IPS-18c (cell line): ENCODE results near the gene TLR9.
"Not testable (repeated sequence)": the region's sequence is repeated elsewhere in the genome, so short reads cannot be mapped to it uniquely, and the experiment has no call there.

Experiments used
- H3K4me3 ChIP-seq: 2 replicates; pipeline ENCODE4 v1.7.0; 2013; ENCODE audit warnings: low read depth, mild to moderate bottlenecking, low read length, moderate library complexity; ENCODE audit not compliant: insufficient read depth
- H3K9me3 ChIP-seq: one replicate; pipeline ENCODE4 v1.6.1; 2013; ENCODE audit warnings: mild to moderate bottlenecking, low read length, moderate library complexity; ENCODE audit not compliant: control insufficient read depth, insufficient read depth

TLR9 gene, protein sequence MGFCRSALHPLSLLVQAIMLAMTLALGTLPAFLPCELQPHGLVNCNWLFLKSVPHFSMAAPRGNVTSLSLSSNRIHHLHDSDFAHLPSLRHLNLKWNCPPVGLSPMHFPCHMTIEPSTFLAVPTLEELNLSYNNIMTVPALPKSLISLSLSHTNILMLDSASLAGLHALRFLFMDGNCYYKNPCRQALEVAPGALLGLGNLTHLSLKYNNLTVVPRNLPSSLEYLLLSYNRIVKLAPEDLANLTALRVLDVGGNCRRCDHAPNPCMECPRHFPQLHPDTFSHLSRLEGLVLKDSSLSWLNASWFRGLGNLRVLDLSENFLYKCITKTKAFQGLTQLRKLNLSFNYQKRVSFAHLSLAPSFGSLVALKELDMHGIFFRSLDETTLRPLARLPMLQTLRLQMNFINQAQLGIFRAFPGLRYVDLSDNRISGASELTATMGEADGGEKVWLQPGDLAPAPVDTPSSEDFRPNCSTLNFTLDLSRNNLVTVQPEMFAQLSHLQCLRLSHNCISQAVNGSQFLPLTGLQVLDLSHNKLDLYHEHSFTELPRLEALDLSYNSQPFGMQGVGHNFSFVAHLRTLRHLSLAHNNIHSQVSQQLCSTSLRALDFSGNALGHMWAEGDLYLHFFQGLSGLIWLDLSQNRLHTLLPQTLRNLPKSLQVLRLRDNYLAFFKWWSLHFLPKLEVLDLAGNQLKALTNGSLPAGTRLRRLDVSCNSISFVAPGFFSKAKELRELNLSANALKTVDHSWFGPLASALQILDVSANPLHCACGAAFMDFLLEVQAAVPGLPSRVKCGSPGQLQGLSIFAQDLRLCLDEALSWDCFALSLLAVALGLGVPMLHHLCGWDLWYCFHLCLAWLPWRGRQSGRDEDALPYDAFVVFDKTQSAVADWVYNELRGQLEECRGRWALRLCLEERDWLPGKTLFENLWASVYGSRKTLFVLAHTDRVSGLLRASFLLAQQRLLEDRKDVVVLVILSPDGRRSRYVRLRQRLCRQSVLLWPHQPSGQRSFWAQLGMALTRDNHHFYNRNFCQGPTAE

DNA sequence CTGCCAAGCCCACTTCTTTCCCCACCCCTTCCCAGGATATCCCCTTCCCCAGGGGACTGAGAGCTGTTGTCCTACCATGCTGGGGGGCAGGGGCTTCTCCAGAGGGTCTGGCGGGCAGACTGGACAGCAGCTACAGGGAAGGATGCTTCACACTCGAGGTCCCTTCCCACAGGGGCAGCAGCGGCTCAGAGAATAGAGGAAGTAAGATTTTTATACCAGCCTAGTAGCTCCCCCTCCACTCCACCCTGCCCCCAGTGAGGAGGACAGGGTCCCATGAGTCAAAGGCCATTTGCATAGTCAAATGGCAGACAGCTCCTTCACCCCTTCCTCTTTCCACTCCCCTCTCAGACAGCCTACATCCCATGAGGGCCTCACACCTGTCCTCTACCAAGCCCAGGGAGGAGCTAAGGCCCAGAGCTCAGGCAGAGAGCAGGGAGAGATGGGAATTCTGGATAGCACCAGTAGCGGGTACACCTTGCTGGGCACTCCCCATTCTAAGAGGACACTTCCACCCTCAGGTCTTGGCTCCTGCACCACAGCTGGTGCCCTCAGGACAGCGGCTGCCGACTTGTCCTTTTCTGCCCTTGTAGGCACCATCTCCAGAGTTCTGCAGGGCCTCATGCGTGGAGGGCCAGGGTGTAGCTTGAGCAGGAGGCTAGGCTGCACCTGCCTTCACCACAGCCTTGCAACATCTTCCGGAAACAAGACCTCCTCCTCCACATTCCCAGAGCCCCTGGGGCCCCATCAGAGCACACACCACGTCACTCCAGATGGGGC is at the start of gene TLR9:
TLR9 (minus strand) TSS at position 194 of the 777 bp plus-strand sequence; CDS start at position 78, 116 bp downstream.
- Histone ChIP-seq H3K4me3 (no peak within 1 kb of the TSS), H3K9me3 (peaks cover 2% of the 10 kb centered on the region)

DNA sequence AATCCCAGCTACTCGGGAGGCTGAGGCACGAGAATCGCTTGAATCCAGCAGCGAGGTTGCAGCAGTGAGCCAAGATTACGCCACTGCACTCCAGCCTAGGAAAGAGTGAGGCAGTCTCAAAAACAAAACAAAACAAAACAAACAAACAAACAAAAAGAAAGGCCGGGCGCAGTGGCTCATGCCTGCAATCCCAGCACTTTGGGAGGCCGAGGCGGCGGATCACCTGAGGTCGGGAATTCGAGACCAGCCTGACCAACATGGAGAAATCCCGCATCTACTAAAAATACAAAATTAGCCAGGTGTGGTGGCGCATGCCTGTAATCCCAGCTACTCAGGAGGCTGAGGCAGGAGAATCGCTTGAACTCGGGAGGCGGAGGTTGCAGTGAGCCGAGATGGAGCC is 49.3 kb upstream of the TLR9 start:
- H3K4me3 ChIP-seq, H3K9me3 ChIP-seq: not testable (repeated sequence)

DNA sequence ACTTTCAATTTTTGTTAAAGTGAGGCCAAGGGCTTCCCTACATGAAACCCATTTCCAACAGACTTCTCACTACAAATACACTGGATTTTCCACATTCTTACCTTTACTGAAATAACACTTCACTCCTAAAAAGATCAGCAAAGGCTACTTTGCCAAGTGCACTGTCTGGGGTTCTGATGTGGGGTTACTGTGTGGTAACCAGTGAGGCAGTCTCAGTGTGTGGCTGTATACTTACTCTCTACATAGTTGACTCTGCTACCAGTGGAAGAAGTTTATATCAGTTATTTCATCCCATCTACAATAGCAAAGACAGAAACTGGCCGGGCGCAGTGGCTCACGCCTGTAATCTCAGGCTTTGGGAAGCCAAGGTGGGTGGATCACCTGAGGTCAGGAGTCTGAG is 47.4 kb upstream of the TLR9 start:
- Histone ChIP-seq H3K9me3 (no peaks in the 10 kb centered on the region), H3K4me3 (no peak overlapping the region)

DNA sequence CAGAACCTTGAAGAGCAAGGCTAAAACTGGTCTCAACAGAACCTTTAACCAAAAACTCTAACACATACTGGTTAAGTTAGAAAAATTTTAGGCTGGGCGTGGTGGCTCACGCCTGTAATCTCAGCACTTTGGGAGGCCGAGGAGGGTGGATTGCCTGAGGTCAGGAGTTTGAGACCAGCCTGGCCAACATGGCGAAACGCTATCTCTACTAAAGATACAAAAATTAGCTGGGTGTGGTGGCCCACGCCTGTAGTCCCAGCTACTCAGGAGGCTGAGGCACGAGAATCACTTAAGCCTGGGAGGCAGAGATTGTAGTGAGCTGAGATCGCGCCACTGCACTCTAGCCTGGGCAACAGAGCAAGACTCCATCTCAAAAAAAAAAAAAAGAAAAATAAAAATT is 46.7 kb upstream of the TLR9 start:
- not testable (repeated sequence) for H3K9me3 ChIP-seq, H3K4me3 ChIP-seq

DNA sequence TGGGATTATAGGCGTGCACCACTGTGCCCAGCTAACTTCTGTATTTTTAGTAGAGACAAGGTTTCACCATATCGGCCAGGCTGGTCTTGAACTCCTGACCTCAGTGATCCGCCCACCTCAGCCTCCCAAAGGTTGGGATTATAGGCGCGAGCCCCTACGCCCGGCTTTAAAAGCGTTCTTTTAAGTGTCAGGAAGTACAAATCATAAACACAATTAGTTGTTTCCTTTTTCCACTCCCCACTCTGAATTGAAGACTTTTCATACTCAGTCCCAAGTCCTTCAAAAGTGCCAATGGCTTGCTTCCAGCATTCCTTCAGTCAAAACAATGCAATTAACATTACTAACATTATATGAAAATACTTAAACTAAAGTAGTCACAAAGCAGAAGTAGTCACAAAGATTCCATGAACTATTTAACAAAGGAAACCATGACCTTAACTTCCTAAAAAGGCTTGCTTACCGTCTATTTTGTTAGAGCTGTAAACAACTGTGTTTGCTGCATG is 44.9 kb upstream of the TLR9 start:
- H3K9me3 ChIP-seq, result no peaks in the 10 kb centered on the region
- H3K4me3 ChIP-seq, result no peak overlapping the region

DNA sequence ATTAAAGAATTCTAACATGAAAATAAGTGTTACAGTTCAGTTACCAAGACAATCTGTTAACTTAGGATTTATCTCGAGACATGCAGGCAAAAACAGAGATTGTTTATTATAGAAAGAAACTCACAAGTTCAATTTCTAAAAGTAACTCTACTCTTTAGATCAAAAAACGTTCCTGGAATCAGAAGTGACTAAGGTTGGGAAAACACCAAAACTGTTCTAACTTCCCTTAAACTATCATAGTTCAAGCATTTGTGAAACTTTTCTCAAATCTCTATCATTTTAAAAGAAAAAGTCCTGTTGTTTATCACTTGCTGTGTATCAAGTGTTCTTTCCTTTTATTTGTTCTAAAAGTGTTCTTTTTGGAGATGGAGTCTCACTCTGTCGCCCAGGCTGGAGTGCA is 44.3 kb upstream of the TLR9 start:
- no peak overlapping the region for H3K4me3 ChIP-seq
- no peaks in the 10 kb centered on the region for H3K9me3 ChIP-seq

DNA sequence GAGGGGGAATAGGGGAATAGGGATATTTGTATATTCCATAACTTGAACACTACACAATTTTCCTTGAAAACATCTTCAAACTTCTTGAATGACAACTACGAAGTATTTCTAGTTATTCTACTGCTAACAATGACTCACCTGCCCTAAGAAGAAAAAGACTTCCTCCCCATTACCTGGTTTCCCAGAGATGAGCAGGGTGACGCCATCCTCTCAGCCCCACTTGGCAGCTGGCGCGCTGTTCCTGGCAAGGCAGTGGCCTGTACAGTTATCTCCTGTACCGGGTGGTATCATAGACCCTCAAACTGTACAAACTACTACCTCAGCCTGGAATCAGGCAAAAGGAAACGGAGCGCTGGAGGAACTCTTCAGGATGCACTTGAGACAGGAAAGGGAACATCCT is 42.6 kb upstream of the TLR9 start:
- Histone ChIP-seq H3K9me3 (no peaks in the 10 kb centered on the region), H3K4me3 (no peak overlapping the region)

DNA sequence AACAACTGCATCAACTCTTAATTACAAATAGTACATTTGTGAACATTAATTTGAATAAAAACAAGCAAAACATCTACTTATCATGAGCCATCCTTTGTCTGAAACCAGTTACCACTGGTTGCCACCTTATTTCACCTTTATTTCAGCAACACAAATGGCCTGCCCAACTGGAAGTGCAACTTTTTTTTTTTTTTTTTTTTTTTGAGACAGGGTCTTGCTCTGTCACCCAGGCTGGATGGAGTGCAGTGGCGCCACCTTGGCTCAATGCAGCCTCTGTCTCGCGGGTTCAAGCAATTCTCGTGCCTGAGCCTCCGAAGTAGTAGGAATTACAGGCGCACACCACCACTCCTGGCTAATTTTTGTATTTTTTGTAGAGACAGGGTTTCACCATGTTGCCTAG is 39.9 kb upstream of the TLR9 start:
- H3K9me3 ChIP-seq, result no peaks in the 10 kb centered on the region
- no peak overlapping the region for H3K4me3 ChIP-seq

DNA sequence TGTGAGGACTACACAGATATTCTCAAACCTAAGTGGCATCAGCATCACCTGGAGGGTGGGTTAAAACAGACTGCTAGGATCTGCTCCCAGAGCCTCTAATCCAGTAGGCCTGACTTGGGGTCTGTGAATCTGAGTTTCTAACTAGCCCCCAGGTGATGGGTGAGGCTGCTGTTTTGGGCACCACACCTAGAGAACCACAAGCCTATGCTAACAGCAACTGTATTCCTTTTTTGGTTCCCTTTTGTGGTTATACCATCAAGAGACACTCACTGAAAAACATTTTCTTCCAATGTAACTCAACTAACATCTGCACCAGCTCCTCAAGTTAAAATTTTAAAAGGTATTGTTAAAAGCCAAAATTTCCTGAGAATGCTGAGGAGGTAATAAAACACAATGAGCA is 37.0 kb upstream of the TLR9 start:
- H3K9me3 ChIP-seq, result no peaks in the 10 kb centered on the region
- no peak overlapping the region for H3K4me3 ChIP-seq

DNA sequence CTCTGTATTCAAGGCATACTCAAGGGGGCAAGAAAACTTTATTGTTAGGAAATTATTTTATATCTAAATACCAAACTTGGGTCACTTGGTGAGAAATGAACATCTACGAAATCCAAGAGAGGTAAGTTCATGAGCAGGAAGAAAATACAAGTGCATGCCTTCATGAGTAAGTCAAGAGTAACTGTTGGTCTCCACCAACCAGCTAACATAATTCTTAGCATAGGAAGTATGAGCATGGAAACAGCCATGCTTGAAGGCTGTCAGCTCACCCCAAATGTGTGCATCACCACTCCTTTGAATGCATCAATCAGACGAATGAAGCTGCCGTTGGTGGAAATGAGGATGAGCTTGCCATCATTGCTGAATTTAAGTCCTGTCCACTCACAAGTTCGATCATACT is 34.0 kb upstream of the TLR9 start:
- no peaks in the 10 kb centered on the region for H3K9me3 ChIP-seq

DNA sequence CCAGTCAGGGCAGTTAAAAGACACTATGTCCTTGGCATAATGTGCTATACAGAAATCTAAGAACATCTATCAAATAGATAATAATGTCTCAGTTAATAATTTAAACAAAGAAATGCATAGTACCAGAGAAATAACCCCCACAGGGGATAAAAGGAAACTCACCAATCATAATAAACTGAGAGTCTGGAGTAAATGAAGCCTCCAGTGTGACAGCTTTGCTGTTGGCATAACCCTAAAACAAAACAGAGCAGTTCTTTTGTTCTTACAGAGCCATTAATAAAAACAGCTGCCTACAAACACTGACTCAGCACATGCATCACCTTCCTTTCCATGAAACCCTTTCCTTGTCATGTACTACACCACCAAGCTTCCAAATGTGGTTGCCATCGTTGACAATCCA is 33.6 kb upstream of the TLR9 start:
- no peaks in the 10 kb centered on the region for H3K9me3 ChIP-seq
- no peak overlapping the region for H3K4me3 ChIP-seq

More for the DNA sequence above, 34.0 kb upstream of the TLR9 start:
- H3K4me3 ChIP-seq, result no peak overlapping the region

DNA sequence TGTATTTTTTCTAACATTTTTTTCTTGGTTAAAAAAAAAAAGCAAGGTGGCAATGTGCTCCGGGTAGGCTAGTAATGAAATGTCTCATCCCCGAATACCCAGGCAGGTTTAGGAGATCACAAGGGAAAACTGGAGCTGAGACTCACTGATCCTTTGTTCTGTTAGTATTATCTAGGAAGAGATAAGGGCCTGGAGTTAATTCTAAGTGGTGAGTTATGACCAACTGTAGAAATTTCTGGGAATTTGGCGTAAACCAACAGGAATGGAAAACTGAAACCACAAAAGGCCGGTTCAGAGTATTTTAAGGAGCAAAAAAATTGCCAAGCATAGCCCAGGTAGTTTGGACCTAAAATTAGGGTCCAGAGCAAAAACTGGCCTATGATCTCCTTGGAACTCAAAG is 32.5 kb upstream of the TLR9 start:
- Histone ChIP-seq H3K9me3 (no peaks in the 10 kb centered on the region), H3K4me3 (no peak overlapping the region)

DNA sequence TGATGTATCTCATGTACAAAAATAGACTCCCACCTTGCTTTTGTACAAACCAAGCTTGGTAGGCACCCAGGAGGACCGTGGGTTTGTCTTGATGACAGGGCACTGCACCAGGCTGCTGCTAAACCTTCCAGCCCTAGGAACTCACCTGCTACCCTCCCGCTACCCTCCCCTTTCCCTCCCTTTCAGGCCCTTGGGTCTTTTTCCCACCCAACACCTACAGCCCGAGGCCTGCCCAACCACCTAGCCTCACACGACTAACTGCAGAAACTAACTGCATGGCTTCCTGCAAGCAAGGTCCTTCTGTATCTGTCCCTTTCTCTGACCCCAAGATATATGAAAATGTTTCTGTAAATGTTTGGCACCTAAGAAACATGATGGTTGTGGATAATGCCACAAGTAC is 31.2 kb upstream of the TLR9 start:
- Histone ChIP-seq H3K4me3 (no peak overlapping the region), H3K9me3 (no peaks in the 10 kb centered on the region)

DNA sequence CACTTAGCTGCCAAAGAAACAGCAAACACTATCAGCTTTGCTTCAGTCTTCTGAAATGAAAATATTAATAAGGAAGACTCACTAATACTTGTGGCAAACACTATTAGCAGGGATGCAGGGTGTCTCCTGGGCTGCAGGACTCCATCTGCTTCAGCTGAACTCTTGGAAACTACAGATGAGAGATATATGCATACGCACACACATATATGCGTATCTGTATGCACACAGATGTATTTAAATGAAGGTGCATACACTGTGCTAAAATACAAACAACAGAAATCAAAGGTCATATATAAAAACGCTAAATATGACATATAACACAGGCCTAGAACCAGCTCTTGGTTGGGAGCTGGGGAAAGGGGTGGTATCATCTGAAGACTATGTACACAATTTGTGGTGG is 30.7 kb upstream of the TLR9 start:
- Histone ChIP-seq H3K4me3 (no peak overlapping the region), H3K9me3 (no peaks in the 10 kb centered on the region)

DNA sequence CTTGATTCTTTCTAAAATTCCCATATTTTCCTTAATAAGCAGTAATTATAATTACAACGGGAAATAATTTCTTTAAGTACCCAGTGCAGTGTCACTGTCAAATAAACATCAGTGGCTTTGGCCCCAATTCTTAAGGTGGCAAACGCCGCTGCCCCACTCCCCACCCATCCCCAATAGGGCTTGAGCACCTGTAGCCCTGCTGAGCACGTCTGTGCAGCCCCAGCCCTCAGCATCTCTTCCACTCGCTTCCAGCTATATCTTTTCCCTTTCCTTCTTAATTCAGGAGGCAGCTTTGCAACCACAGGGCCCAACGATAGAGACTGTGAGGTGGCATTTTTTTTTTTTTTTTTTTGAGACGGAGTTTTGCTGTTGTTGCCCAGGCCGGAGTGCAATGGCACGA is 29.2 kb upstream of the TLR9 start:
- Histone ChIP-seq H3K4me3 (no peak overlapping the region), H3K9me3 (no peaks in the 10 kb centered on the region)

DNA sequence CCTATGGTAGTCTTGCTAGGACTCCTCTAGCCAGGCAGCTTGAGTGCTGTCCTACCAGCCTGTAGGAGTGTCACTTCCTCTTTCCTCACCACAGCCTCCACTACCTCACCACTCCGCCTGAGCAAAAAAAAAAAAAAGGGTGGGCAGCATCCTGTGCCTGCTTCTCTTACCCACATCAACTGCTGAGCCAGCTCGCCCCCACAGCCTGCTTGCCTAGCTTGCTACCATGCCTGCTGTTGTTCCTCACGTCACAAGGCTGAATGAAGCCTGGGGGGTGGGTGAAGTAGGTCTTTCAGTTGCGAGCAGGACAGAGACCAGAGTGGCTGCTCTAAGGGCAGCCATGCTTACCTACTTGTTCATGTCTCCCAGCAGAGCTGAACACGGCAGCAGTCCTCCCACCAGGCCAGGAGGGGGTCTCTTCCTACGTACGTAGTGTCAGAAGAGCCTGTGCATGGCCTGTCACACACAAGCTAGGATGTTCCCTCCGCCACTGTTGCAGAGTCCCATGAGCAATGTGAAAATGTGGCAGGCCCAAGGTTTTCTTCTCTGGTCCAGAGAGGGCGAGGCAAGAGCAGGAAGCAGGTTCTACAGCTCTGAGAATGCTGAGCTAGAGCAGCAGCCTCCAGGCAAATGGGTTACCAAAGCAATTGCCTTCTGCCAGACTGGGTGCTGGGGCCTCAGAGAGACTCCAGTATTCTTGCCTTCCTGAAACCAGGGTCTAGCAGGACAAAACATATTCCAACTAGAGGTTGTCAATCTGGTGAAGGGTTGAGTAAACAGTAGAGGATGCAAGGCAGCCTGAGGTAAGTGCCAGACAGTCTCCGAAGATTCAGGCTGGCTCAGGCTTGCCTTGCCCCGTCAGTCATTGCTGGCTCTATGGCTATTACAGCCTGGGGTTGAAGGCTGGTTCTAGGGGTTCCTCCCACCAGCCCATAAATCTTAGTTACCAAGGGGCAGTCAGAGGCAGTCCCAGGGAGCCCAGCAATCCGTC is 28.2 kb upstream of the TLR9 start:
- no peaks in the 10 kb centered on the region for H3K9me3 ChIP-seq

More for the DNA sequence above, 28.2 kb upstream of the TLR9 start:
- no peak overlapping the region for H3K4me3 ChIP-seq
